OCI-LY3 (cell line): ENCODE data around the gene PIK3AP1.
"Not testable (repeated sequence)": the region's sequence is repeated elsewhere in the genome, so short reads cannot be mapped to it uniquely, and the experiment has no call there.

Experiments
- CTCF ChIP-seq: fragments of 200-600, 300-600 bp; sonication (generic); IDR thresholded peaks from 2 replicates; pipeline ENCODE4 v1.5.1; 2014; ENCODE audit warnings: antibody characterized with exemption, low read length, low read depth
- EZH2phosphoT487 ChIP-seq: fragments of 200-600 bp; shearing (Covaris generic); IDR thresholded peaks from 2 replicates; pipeline ENCODE4 v1.6.1; 2018; ENCODE audit warnings: antibody characterized with exemption, mixed run types, low read depth

GRCh38 chr10:96750316-96750715, 30.0 kb upstream of the PIK3AP1 start:
- TF ChIP-seq CTCF, EZH2phosphoT487: not testable (repeated sequence)
